Stimulated activated naive CD4-positive, alpha-beta T cell (primary cell): Measurements from ENCODE around the gene SNRPF.
"Not testable (repeated sequence)": the region's sequence is repeated elsewhere in the genome, so short reads cannot be mapped to it uniquely, and the experiment has no call there.

Source experiments
- DNase-seq, 6 experiments: peaks; one replicate each; lab custom pipeline; 2025; lab: John Stamatoyannopoulos, UW

SNRPF gene

GRCh38 chr12:95858451-95859343 lies at the start of gene SNRPF:
Gene SNRPF (plus strand): TSS chr12:95858952. CDS start chr12:95859074, 122 bp downstream.
- peak; percentile 89 to 95 (median 91) for DNase-seq

- no peak for DNase-seq
Observed at GRCh38 chr12:95809000-95809680, 49.6 kb upstream of the SNRPF start.

- DNase-seq, result no peak
Observed at GRCh38 chr12:95810411-95810810, 48.3 kb upstream of the SNRPF start.

- not testable (repeated sequence) for DNase-seq
Observed at GRCh38 chr12:95812155-95812554, 46.6 kb upstream of the SNRPF start.

- DNase-seq, result peak in 1 of 6 experiments; percentile 3
Observed at GRCh38 chr12:95815632-95816212, 43.0 kb upstream of the SNRPF start.

GRCh38 chr12:95820096-95820703 lies 38.6 kb upstream of the SNRPF start:
- no peak for DNase-seq

GRCh38 chr12:95829395-95829794 lies 29.4 kb upstream of the SNRPF start:
- no peak for DNase-seq

- DNase-seq, result no peak
Observed at GRCh38 chr12:95830335-95831089, 28.2 kb upstream of the SNRPF start.

- no peak for DNase-seq
Observed at GRCh38 chr12:95834572-95834971, 24.2 kb upstream of the SNRPF start.

- DNase-seq, result no peak
Observed at GRCh38 chr12:95836185-95836609, 22.6 kb upstream of the SNRPF start.

GRCh38 chr12:95836630-95837239 lies 22.0 kb upstream of the SNRPF start:
- DNase-seq, result no peak

- DNase-seq, result no peak
Observed at GRCh38 chr12:95837240-95838038, 21.3 kb upstream of the SNRPF start.

- DNase-seq, result peak in 1 of 6 experiments; percentile 1
Observed at GRCh38 chr12:95838125-95838524, 20.6 kb upstream of the SNRPF start.

- DNase-seq, result not testable (repeated sequence)
Observed at GRCh38 chr12:95842426-95842825, 16.3 kb upstream of the SNRPF start.

GRCh38 chr12:95848575-95849388 lies 10.0 kb upstream of the SNRPF start:
- no peak for DNase-seq

- DNase-seq, result no peak
Observed at GRCh38 chr12:95851606-95852005, 7.1 kb upstream of the SNRPF start.

GRCh38 chr12:95852133-95852532 lies 6.6 kb upstream of the SNRPF start:
- DNase-seq, result no peak

GRCh38 chr12:95857156-95857555 lies 1.6 kb upstream of the SNRPF start:
- no peak for DNase-seq

- no peak for DNase-seq
Observed at GRCh38 chr12:95857799-95858198, 953 bp upstream of the SNRPF start.
